HL-60 (cell line): ENCODE measurements around the gene ATP9B.

ENCODE experiments used
- DNase-seq, 2 experiments: peaks; one replicate each; pipeline ENCODE4 v3.0.0-alpha.2; 2010 to 2020; ENCODE audit warnings: low read depth in 1 of 2, low spot score in 1 of 2
- H3K27ac ChIP-seq: fragments of 250-450 bp; sonication (Bioruptor Pico); replicated peaks from 2 replicates; pipeline ENCODE4 v1.5.1; 2020; ENCODE audit warnings: mild to moderate bottlenecking, moderate library complexity
- H3K27me3 ChIP-seq: fragments of 250-450 bp; sonication (Bioruptor Pico); 2 replicates; pipeline ENCODE4 v1.5.1; 2021; ENCODE audit warnings: mild to moderate bottlenecking, moderate library complexity; ENCODE audit not compliant: insufficient read depth, poor library complexity, severe bottlenecking
- H3K4me3 ChIP-seq: replicated peaks from 2 replicates; pipeline ENCODE4 v1.5.1; 2011; ENCODE audit warnings: mild to moderate bottlenecking, control low read depth, low read length; ENCODE audit not compliant: insufficient read depth
- CTCF ChIP-seq: IDR thresholded peaks from one replicate; pipeline ENCODE4 v1.5.1; 2011; ENCODE audit warnings: low read length, control low read depth, inconsistent platforms; ENCODE audit not compliant: insufficient read depth
- GABPA ChIP-seq: IDR thresholded peaks from 2 replicates; pipeline ENCODE4 v1.6.1; 2012; ENCODE audit warnings: low read depth
- POLR2AphosphoS5 ChIP-seq: IDR thresholded peaks from 2 replicates; pipeline ENCODE4 v1.6.1; 2012; ENCODE audit warnings: low read depth
- REST ChIP-seq: IDR thresholded peaks from 2 replicates; pipeline ENCODE4 v1.6.1; 2012; ENCODE audit warnings: low read depth; ENCODE audit not compliant: insufficient replicate concordance
- SPI1 ChIP-seq: IDR thresholded peaks from 2 replicates; pipeline ENCODE4 v1.6.1; 2012; ENCODE audit warnings: low read depth, mild to moderate bottlenecking, borderline replicate concordance

Gene ATP9B

GRCh38 chr18:79117788-79118187 lies 48.6 kb downstream of the ATP9B start:
- Histone ChIP-seq H3K27ac (no peak overlapping the region), H3K4me3 (no peak overlapping the region), H3K27me3 (no peaks in the 10 kb centered on the region)
- DNase-seq, result no peak
- TF ChIP-seq REST, result no peak
- TF ChIP-seq SPI1, result no peak
- TF ChIP-seq POLR2AphosphoS5, result no peak
- no peak for TF ChIP-seq GABPA
- TF ChIP-seq CTCF, result no peak

GRCh38 chr18:79118797-79119196 lies 49.6 kb downstream of the ATP9B start:
- Histone ChIP-seq H3K27ac (no peak overlapping the region), H3K27me3 (no peaks in the 10 kb centered on the region), H3K4me3 (no peak overlapping the region)
- TF ChIP-seq POLR2AphosphoS5, result no peak
- no peak for TF ChIP-seq GABPA
- TF ChIP-seq CTCF, result no peak
- TF ChIP-seq REST, result no peak
- no peak for TF ChIP-seq SPI1
- DNase-seq, result no peak

- Histone ChIP-seq H3K4me3 (no peak overlapping the region), H3K27me3 (no peaks in the 10 kb centered on the region), H3K27ac (no peak overlapping the region)
- DNase-seq, result no peak
- no peak for TF ChIP-seq GABPA
- TF ChIP-seq CTCF, result no peak
- TF ChIP-seq SPI1, result no peak
Observed at GRCh38 chr18:79121746-79122474, 52.7 kb downstream of the ATP9B start.

- Histone ChIP-seq H3K27me3 (no peaks in the 10 kb centered on the region), H3K27ac (no peak overlapping the region), H3K4me3 (no peak overlapping the region)
- no peak for DNase-seq
- no peak for TF ChIP-seq GABPA
- no peak for TF ChIP-seq CTCF
- no peak for TF ChIP-seq REST
- no peak for TF ChIP-seq POLR2AphosphoS5
- peak; percentile 65; the same call in 1 of the 2 replicates for TF ChIP-seq SPI1
Observed at GRCh38 chr18:79123948-79124347, 54.8 kb downstream of the ATP9B start.
